Pancreas (tissue), 10 donors: ENCODE results near the gene TAF5. TPM values are rescaled to one million over a fixed set of nuclear protein-coding genes. Genes with fewer than 3 reads are reported as not detected.
A peak's percentile ranks its signal among the peaks of the same experiment; 100 is the strongest.
"Not testable (repeated sequence)": the region's sequence is repeated elsewhere in the genome, so short reads cannot be mapped to it uniquely, and the experiment has no call there.

Experiments used
- ATAC-seq, 4 donors: fragments of 200-7000 bp; cut with Tn5 transposase; one replicate each; pipeline versions ENCODE4 v1.8.0 to v1.9.1; 2020; ENCODE audit warnings: mild to moderate bottlenecking in 4 of 4, moderate library complexity in 4 of 4
- DNase-seq, 6 donors: peaks; one replicate each; pipeline ENCODE4 v3.0.0-alpha.2; 2020
- FAIRE-seq: peaks from 2 replicates; lab custom pipeline; 2012; peaks lifted over from hg19 to GRCh38; lab: Jason Lieb, UNC
- H3K27ac ChIP-seq, 4 donors: fragments of 200-600 bp; sonication (generic); 1 replicate in 3 of 4; 2 replicates in 1 of 4; pipeline versions ENCODE4 v1.5.0 to v1.8.0; 2020
- H3K27me3 ChIP-seq, 4 donors: fragments of 200-600 bp; one replicate each; pipeline ENCODE4 v1.8.0; 2021
- H3K36me3 ChIP-seq, 3 donors: fragments of 200-600 bp; sonication (generic) in 1 of 3; one replicate each; pipeline versions ENCODE4 v1.5.0 to v1.8.0; 2020 to 2021
- H3K4me1 ChIP-seq, 3 donors: fragments of 200-600 bp; one replicate each; pipeline ENCODE4 v1.8.0; 2021
- H3K4me3 ChIP-seq, 4 donors: fragments of 200-600 bp; sonication (generic) in 2 of 4; one replicate each; pipeline versions ENCODE4 v1.5.0 to v1.8.0; 2020 to 2021
- H3K9me3 ChIP-seq, 4 donors: fragments of 200-600 bp; one replicate each; pipeline ENCODE4 v1.8.0; 2021
- WGBS, 2 donors: extraction: QIAGEN DNeasy Blood & Tissue Kit; methylation state at CpG; one replicate each; pipeline ENCODE4 v1.1.7; 2013; 5-methylcytosine and 5-hydroxymethylcytosine counted together
- intact Hi-C, 3 donors: fragments of 100-400 bp; cut with DNase I; formaldehyde crosslinking; loops; one replicate each; pipeline versions ENCODE4 v1.11.1 to v1.14.2; 2022
- polyA plus RNA-seq, 2 donors: library from polyadenylated mRNA; stranded (reverse); fragments of 200-250 nt; gene quantifications; one replicate each; pipeline ENCODE4 v1.2.3, GENCODE V29; 2013
- total RNA-seq, 6 donors: library from RNA; stranded (reverse); fragmentation: NEBNext Ultra II Directional in 4 of 6; extraction: Animal tissue kit (Norgen Biotek cat#: 25700) in 4 of 6; gene quantifications; one replicate each; pipeline versions ENCODE4 v1.2.1 to v1.2.4, GENCODE V29; 2021 to 2023
- TF ChIP-seq, protein P1 (sequence below), 4 donors: fragments of 200-600 bp; sonication (generic) in 3 of 4; IDR thresholded peaks; one replicate each; pipeline versions ENCODE4 v1.5.0 to v1.8.0; 2021; ENCODE audit warnings: antibody characterized with exemption in 4 of 4
- donor health status: healthy with polysubstance abuse.
- donor health status: DM: no; HTN: no; CAD: no; lungs with moderate emphysema.
- donor health status: DM: no; HTN: no; CAD: no.
- donor health status: control.
- donor health status: control.
- donor health status: Bipolar disorder and iron deficiency.
- donor health status: DM: yes; HTN: yes; CAD: no.
- donor health status: DM: no; HTN: no; CAD: no.
- donor health status: DM: no; HTN: no; CAD: no.
- donor health status: DM: yes; HTN: yes; CAD: no.

Gene TAF5
- total and polyA plus RNA-seq, 8 donors, result 1.3 to 2.6 (median 1.9) TPM

DNA sequence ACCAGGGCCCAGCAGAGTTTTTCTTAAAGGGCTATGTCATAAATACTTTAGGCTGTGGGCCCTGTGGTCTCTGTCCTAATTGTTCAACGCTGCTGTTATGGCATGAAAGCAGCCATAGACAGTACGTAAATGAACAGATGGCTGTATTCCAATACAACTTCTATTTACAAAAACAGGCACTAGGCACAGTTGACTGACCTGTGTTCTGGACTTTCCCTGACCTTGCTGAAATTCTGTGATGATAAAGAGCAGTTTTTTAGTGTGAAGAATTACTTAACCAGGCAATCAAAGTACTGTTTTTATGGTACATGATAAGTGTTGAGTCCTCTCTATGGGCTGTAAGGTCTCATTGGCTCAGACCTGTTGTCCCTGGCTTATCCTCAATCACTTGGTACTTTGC lies 45.8 kb downstream of the TAF5 start:
- FAIRE-seq, result no peak
- intact Hi-C loops, result loop anchor here in 2 of 3 donors (5.0 to 10.0 kb wide), 3 partner anchors 64 to 281 kb away; partner anchors contain the start of gene CALHM3 (in 1 of the 2)

DNA sequence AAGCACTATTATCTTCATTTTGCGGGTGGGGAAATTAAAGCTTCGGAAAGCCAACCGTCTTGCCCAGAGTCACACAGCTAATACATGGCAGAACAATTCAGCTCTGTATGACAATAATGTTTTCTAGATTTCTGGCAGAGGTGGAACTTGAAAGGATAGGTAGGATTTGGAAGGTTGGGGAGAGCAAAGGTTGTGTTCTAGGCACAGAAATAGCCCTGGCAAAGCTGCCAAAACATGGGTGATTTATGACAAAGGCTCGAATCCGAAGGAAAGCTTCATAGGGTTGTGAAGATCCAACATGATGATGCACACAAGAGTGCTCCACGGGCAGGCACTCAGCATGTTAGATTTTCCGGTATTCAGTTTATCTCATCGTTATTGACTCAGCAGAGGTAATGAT lies 47.8 kb downstream of the TAF5 start:
- no peak for FAIRE-seq
- no peak overlapping the region for H3K4me3 ChIP-seq
- intact Hi-C loops, result loop anchor here in 2 of 3 donors (5.0 to 10.0 kb wide), 4 partner anchors 67 to 279 kb away; no protein-coding TSS in a partner anchor
- H3K4me1 ChIP-seq, result no peaks in the 10 kb centered on the region
- ATAC-seq, result no peak
- peaks cover 2 to 86% (median 59%) of the 10 kb centered on the region in 3 donors for H3K36me3 ChIP-seq
- no peaks in the 10 kb centered on the region for H3K9me3 ChIP-seq
- H3K27ac ChIP-seq, result no peak overlapping the region
- H3K27me3 ChIP-seq, result no peaks in the 10 kb centered on the region
- no peak for DNase-seq
- 71 to 77% methylated on average over 8 of the region's 8 CpGs for WGBS, 2 donors
- TF ChIP-seq, protein P1, sequence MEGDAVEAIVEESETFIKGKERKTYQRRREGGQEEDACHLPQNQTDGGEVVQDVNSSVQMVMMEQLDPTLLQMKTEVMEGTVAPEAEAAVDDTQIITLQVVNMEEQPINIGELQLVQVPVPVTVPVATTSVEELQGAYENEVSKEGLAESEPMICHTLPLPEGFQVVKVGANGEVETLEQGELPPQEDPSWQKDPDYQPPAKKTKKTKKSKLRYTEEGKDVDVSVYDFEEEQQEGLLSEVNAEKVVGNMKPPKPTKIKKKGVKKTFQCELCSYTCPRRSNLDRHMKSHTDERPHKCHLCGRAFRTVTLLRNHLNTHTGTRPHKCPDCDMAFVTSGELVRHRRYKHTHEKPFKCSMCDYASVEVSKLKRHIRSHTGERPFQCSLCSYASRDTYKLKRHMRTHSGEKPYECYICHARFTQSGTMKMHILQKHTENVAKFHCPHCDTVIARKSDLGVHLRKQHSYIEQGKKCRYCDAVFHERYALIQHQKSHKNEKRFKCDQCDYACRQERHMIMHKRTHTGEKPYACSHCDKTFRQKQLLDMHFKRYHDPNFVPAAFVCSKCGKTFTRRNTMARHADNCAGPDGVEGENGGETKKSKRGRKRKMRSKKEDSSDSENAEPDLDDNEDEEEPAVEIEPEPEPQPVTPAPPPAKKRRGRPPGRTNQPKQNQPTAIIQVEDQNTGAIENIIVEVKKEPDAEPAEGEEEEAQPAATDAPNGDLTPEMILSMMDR (IDR thresholded peaks at IDR 0.05), result no peak

More for the DNA sequence above, 45.8 kb downstream of the TAF5 start:
- H3K4me1 ChIP-seq, result no peaks in the 10 kb centered on the region
- WGBS, 2 donors, result 54 to 55% methylated on average over 2 of the region's 2 CpGs
- no peak overlapping the region for H3K27ac ChIP-seq
- ATAC-seq (no peak), DNase-seq (no peak)
- no peaks in the 10 kb centered on the region for H3K9me3 ChIP-seq
- TF ChIP-seq, protein P1 (IDR thresholded peaks at IDR 0.05), result no peak
- peaks cover 0 to 86% (median 49%) of the 10 kb centered on the region in 3 donors for H3K36me3 ChIP-seq
- H3K27me3 ChIP-seq, result no peaks in the 10 kb centered on the region
- no peak overlapping the region for H3K4me3 ChIP-seq

DNA sequence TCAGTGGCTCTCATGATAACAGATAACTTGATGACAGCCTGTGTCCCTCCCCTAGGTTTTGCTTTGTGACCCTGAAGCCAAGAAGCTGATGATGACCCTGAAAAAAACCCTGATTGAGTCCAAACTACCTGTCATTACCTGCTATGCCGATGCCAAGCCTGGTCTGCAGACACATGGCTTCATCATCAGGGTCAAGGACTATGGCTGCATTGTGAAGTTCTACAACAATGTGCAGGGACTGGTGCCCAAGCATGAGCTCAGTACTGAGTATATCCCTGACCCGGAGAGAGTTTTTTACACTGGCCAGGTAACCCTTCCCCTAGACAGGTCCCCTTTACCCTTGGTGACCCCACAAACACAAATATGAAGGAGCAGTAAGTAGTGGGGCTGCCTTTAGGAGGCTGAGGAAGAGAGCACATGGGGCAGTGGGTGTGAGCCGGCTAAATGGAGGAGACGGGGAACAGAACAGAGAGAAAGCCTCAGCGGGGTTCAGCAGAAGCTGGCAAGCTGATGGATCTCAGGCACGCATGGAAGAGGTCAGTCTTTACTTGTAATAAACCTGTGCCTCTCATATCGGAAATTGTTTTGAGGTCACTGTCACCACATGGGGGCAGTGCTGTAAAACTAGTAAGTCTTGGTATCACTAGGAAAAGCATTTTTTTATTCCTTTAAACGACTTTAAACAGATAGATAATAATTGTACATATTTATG lies 48.8 kb downstream of the TAF5 start:
- 42% methylated on average over 8 of the region's 8 CpGs for WGBS, 2 donors
- FAIRE-seq (no peak), DNase-seq (peak in 4 of 6 donors; percentile 37 to 62 (median 52)), ATAC-seq (peak in 3 of 4 donors; percentile 81 to 87 (median 81))
- H3K4me1 ChIP-seq, result no peaks in the 10 kb centered on the region
- TF ChIP-seq, protein P1 (IDR thresholded peaks at IDR 0.05), result peak; percentile 22 to 49 (median 32)
- no peak overlapping the region for H3K4me3 ChIP-seq
- H3K27me3 ChIP-seq, result no peaks in the 10 kb centered on the region
- H3K9me3 ChIP-seq, result no peaks in the 10 kb centered on the region
- H3K27ac ChIP-seq, result no peak overlapping the region
- H3K36me3 ChIP-seq, result peaks cover 2 to 88% (median 56%) of the 10 kb centered on the region in 3 donors
- intact Hi-C loops, result loop anchor here in 2 of 3 donors (5.0 to 10.0 kb wide), 4 partner anchors 66 to 278 kb away; no protein-coding TSS in a partner anchor

DNA sequence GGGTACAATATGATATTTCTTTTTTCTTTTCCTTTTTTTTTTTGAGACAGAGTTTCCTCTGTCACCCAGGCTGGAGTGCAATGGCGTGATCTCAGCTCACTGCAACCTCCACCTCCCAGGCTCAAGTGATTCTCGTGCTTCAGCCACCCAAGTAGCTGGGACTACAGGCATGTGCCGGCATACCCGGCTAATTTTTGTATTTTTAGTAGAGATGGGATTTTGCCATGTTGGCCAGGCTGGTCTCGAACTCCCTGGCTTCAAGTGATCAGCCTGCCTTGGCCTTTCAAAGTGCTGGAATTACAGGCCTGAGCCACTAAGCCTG lies 49.3 kb downstream of the TAF5 start:
- H3K27me3 ChIP-seq, H3K27ac ChIP-seq, H3K9me3 ChIP-seq, FAIRE-seq, H3K4me1 ChIP-seq, ATAC-seq, H3K4me3 ChIP-seq, DNase-seq: not testable (repeated sequence)
- intact Hi-C loops, result loop anchor here in 2 of 3 donors (5.0 to 10.0 kb wide), 4 partner anchors 65 to 278 kb away; no protein-coding TSS in a partner anchor
- H3K36me3 ChIP-seq, result peaks cover 2 to 84% (median 53%) of the 10 kb centered on the region in 3 donors
- WGBS, 2 donors, result 76 to 86% methylated on average over 5 of the region's 5 CpGs

DNA sequence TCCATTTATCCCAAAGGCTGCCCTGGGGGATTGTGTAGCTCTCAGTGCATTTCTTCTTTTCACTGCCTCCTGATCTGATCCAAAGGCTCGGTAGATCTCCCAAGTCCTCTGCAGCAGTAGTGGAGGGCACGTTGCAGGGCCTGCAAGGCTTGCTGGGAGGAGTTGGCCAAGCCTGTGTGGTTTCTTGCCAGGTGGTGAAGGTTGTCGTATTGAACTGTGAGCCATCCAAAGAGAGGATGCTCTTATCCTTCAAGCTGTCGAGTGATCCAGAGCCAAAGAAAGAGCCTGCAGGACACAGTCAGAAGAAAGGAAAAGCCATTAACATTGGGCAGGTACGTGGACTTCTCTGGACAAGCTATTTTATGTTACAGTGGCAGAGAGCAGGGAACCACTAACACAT lies 49.8 kb downstream of the TAF5 start:
- H3K4me1 ChIP-seq, result no peaks in the 10 kb centered on the region
- H3K27me3 ChIP-seq, result no peaks in the 10 kb centered on the region
- H3K36me3 ChIP-seq, result peaks cover 2 to 86% (median 55%) of the 10 kb centered on the region in 3 donors
- WGBS, 2 donors, result 82 to 87% methylated on average over 5 of the region's 5 CpGs
- TF ChIP-seq, protein P1 (IDR thresholded peaks at IDR 0.05), result no peak
- H3K4me3 ChIP-seq, result no peak overlapping the region
- ATAC-seq (no peak), FAIRE-seq (no peak), DNase-seq (no peak)
- H3K9me3 ChIP-seq, result no peaks in the 10 kb centered on the region
- H3K27ac ChIP-seq, result no peak overlapping the region
- intact Hi-C loops, result loop anchor here in 2 of 3 donors (5.0 to 10.0 kb wide), 4 partner anchors 65 to 277 kb away; no protein-coding TSS in a partner anchor
